GM23338 (cell line): ENCODE measurements around the gene EPC1. TPM values are rescaled to one million over a fixed set of nuclear protein-coding genes. Genes with fewer than 3 reads are reported as not detected.

Experiments used
- JUNB ChIP-seq: IDR thresholded peaks from one replicate; pipeline ENCODE4 v1.6.1; 2016; ENCODE audit warnings: antibody characterized with exemption; ENCODE audit not compliant: unreplicated experiment
- REST ChIP-seq: IDR thresholded peaks from one replicate; pipeline ENCODE4 v1.6.1; 2018; ENCODE audit warnings: antibody characterized with exemption; ENCODE audit not compliant: unreplicated experiment
- STAT1 ChIP-seq: IDR thresholded peaks from one replicate; pipeline ENCODE4 v1.6.1; 2016; ENCODE audit warnings: antibody characterized with exemption; ENCODE audit not compliant: unreplicated experiment
- ZNF331 ChIP-seq: fragments of 250-450 bp; sonication (Bioruptor Pico); IDR thresholded peaks from 2 replicates; pipeline ENCODE4 v1.5.0; 2020; ENCODE audit warnings: low read depth, mild to moderate bottlenecking, moderate library complexity
- ZNF462 ChIP-seq: fragments of 250-450 bp; sonication (Bioruptor Pico); IDR thresholded peaks from 2 replicates; pipeline ENCODE4 v1.5.0; 2020; ENCODE audit warnings: mild to moderate bottlenecking, moderate library complexity
- polyA plus RNA-seq: library from polyadenylated mRNA; unstranded; fragments of >200 nt; fragmentation: Nextera tagmentation; extraction: Ambion mirVana; gene quantifications from 2 replicates; pipeline ENCODE4 v1.2.1, GENCODE V29; 2016
- total RNA-seq: library from RNA; depleted of rRNA; stranded (reverse); fragments of >200 nt; shearing (Covaris generic); gene quantifications from 2 replicates; pipeline ENCODE4 v1.2.3, GENCODE V29; 2014

EPC1 gene
- total and polyA plus RNA-seq, 2 experiments from 2014 or later: 24.1 to 25.9 TPM

GRCh38 chr10:32349199-32349585 lies 2.2 kb upstream of the EPC1 start (continued):
- TF ChIP-seq ZNF462: no peak
- TF ChIP-seq JUNB: no peak
- no peak for TF ChIP-seq REST
- TF ChIP-seq STAT1: no peak
- no peak for TF ChIP-seq ZNF331 (CRISPR knock-in tag)
